Hippocampal formation (tissue), 2 donors: Measurements from ENCODE around the gene SPAG8.

ENCODE experiments used
- DNase-seq, 2 donors: peaks; one replicate each; lab custom pipeline; 2025; lab: John Stamatoyannopoulos, UW

SPAG8 gene

GRCh38 chr9:35771943-35772342, 40.1 kb downstream of the SPAG8 start:
- no peak for DNase-seq

GRCh38 chr9:35771534-35771933, 40.5 kb downstream of the SPAG8 start:
- DNase-seq = no peak

GRCh38 chr9:35771075-35771433, 41.0 kb downstream of the SPAG8 start:
- no peak for DNase-seq

GRCh38 chr9:35769763-35770162, 42.3 kb downstream of the SPAG8 start:
- DNase-seq = no peak

GRCh38 chr9:35767458-35767857, 44.6 kb downstream of the SPAG8 start:
- no peak for DNase-seq

- DNase-seq = no peak
These were observed 45.1 kb downstream of the SPAG8 start for GRCh38 chr9:35766997-35767396.

GRCh38 chr9:35763803-35764202, 48.3 kb downstream of the SPAG8 start:
- DNase-seq = no peak

- DNase-seq = no peak
These were observed 48.9 kb downstream of the SPAG8 start for GRCh38 chr9:35763181-35763580.

- DNase-seq = no peak
These were observed 51.4 kb downstream of the SPAG8 start for GRCh38 chr9:35760651-35761050.

- no peak for DNase-seq
These were observed 52.3 kb downstream of the SPAG8 start for GRCh38 chr9:35759795-35760194.
